ENCODE data around the gene OSBPL5.
A peak's percentile ranks its signal among the peaks of the same experiment; 100 is the strongest.

OSBPL5 gene

GRCh38 chr11:3165152-3165705 is at the start of gene OSBPL5:
OSBPL5 (minus strand) TSS chr11:3165310; CDS start chr11:3129148, 36,162 bp downstream.
- DNase-seq (ENCODE audit: low read depth): peak; percentile 39

- DNase-seq (ENCODE audit: low read depth): no peak
Observed at GRCh38 chr11:3214420-3214699, 49.2 kb upstream of the OSBPL5 start.

GRCh38 chr11:3213659-3214419 is 48.7 kb upstream of the OSBPL5 start:
- no peak for DNase-seq (ENCODE audit: low read depth)

- no peak for DNase-seq (ENCODE audit: low read depth)
Observed at GRCh38 chr11:3208272-3208671, 43.2 kb upstream of the OSBPL5 start.

GRCh38 chr11:3207526-3208189 is 42.5 kb upstream of the OSBPL5 start:
- DNase-seq (ENCODE audit: low read depth): no peak

- DNase-seq (ENCODE audit: low read depth): no peak
Observed at GRCh38 chr11:3206922-3207204, 41.8 kb upstream of the OSBPL5 start.

GRCh38 chr11:3206156-3206921 is 41.2 kb upstream of the OSBPL5 start:
- DNase-seq (ENCODE audit: low read depth): no peak

- no peak for DNase-seq (ENCODE audit: low read depth)
Observed at GRCh38 chr11:3205261-3206155, 40.4 kb upstream of the OSBPL5 start.

GRCh38 chr11:3204141-3205015 is 39.3 kb upstream of the OSBPL5 start:
- no peak for DNase-seq (ENCODE audit: low read depth)

- DNase-seq (ENCODE audit: low read depth): no peak
Observed at GRCh38 chr11:3203221-3204043, 38.3 kb upstream of the OSBPL5 start.

GRCh38 chr11:3202759-3203158 is 37.6 kb upstream of the OSBPL5 start:
- no peak for DNase-seq (ENCODE audit: low read depth)

GRCh38 chr11:3202305-3202704 is 37.2 kb upstream of the OSBPL5 start:
- no peak for DNase-seq (ENCODE audit: low read depth)

GRCh38 chr11:3201677-3202181 is 36.6 kb upstream of the OSBPL5 start:
- no peak for DNase-seq (ENCODE audit: low read depth)

GRCh38 chr11:3201112-3201581 is 36.0 kb upstream of the OSBPL5 start:
- no peak for DNase-seq (ENCODE audit: low read depth)

GRCh38 chr11:3200388-3201111 is 35.4 kb upstream of the OSBPL5 start:
- no peak for DNase-seq (ENCODE audit: low read depth)

- DNase-seq (ENCODE audit: low read depth): no peak
Observed at GRCh38 chr11:3199537-3200295, 34.6 kb upstream of the OSBPL5 start.

- no peak for DNase-seq (ENCODE audit: low read depth)
Observed at GRCh38 chr11:3198815-3199214, 33.7 kb upstream of the OSBPL5 start.

- DNase-seq (ENCODE audit: low read depth): no peak
Observed at GRCh38 chr11:3197878-3198528, 32.9 kb upstream of the OSBPL5 start.

Measured in activated T-cell treated with anti-CD3 and anti-CD28 coated beads for 24 hours (primary cell).